GM06990 (cell line): ENCODE data around the gene RTN4R.

Experiments
- DNase-seq: peaks from one replicate; pipeline ENCODE4 v3.0.0-alpha.2; 2011; ENCODE audit not compliant: insufficient read length; ENCODE audit errors: extremely low read depth
- H3K27me3 ChIP-seq: replicated peaks from 2 replicates; pipeline ENCODE4 v1.6.0; 2011; ENCODE audit warnings: low read length; ENCODE audit not compliant: control insufficient read depth, insufficient read depth
- H3K36me3 ChIP-seq: 2 replicates; pipeline ENCODE4 v1.5.1; 2011; ENCODE audit warnings: low read length; ENCODE audit not compliant: control insufficient read depth, insufficient read depth
- H3K4me3 ChIP-seq: replicated peaks from 2 replicates; pipeline ENCODE4 v1.5.1; 2011; ENCODE audit warnings: low read depth, mild to moderate bottlenecking, control low read depth, low read length
- TF ChIP-seq, protein P1 (sequence below): IDR thresholded peaks from 2 replicates; pipeline ENCODE4 v1.5.1; 2011; ENCODE audit warnings: low read length, control low read depth, mild to moderate bottlenecking, inconsistent platforms; ENCODE audit not compliant: insufficient read depth, poor library complexity, severe bottlenecking

Gene RTN4R

DNA sequence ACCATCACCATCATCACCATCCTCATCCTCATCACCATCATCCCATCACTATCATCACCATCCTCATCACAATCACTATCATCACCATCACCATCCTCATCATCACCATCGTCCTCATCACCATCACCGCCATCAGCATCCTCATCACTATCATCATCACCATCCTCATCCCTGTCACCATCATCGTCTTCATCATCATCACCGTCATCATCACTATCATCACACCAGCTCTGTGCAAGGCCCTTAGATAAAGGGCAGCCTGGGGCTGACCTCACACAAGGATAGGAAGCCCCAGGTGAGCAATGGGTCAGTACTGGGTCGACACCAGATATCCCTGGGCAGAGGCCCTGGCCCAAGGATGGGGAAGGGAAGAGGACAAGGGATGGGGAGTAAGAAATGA is 16.1 kb downstream of the RTN4R start:
- no peak for DNase-seq
- Histone ChIP-seq H3K36me3 (no peaks in the 10 kb centered on the region), H3K4me3 (no peak overlapping the region), H3K27me3 (no peaks in the 10 kb centered on the region)
- TF ChIP-seq, protein P1, sequence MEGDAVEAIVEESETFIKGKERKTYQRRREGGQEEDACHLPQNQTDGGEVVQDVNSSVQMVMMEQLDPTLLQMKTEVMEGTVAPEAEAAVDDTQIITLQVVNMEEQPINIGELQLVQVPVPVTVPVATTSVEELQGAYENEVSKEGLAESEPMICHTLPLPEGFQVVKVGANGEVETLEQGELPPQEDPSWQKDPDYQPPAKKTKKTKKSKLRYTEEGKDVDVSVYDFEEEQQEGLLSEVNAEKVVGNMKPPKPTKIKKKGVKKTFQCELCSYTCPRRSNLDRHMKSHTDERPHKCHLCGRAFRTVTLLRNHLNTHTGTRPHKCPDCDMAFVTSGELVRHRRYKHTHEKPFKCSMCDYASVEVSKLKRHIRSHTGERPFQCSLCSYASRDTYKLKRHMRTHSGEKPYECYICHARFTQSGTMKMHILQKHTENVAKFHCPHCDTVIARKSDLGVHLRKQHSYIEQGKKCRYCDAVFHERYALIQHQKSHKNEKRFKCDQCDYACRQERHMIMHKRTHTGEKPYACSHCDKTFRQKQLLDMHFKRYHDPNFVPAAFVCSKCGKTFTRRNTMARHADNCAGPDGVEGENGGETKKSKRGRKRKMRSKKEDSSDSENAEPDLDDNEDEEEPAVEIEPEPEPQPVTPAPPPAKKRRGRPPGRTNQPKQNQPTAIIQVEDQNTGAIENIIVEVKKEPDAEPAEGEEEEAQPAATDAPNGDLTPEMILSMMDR = no peak

DNA sequence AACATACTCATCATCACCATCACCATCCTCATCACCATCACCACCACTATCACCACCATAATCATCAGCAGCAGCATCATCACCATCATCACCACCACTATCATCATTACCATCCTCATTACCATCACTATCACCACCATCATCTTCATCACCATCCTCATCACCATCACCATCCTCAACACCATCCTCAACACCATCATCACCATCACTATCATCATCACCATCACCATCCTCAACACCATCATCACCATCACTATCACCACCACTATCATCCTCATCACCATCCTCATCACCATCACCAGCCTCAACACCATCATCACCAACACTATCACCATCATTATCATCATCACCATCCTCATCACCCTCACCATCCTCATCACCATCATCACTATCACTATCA is 16.6 kb downstream of the RTN4R start:
- TF ChIP-seq, protein P1 = no peak
- H3K27me3 ChIP-seq = no peaks in the 10 kb centered on the region
- no peak for DNase-seq

DNA sequence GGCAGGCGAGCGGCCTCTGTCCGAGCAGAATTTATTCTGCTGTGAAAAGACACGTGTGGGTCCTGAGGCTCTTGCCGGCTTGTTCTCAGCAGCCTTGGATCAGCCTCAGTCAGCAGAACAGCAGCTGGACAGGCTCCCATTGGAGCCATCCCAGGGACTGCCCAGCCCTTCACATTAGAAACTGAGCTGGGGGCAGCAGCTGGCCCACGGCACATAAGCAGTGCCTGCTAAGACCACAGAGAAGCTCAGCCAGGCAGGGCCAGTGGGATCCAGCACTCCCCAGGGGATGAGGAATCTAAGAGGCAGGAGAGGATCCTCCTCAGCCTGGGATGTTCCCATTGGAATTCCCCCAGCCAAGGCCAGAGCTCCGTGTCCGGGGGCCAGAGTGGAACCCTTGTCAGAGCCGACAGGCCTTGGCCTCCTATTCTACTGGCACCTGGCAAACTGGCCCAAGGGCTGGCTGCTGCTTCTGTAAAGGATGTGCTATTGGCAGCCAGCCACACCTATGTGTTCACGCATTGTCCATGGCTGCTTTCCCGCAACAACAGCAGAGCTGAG is 18.2 kb downstream of the RTN4R start:
- H3K4me3 ChIP-seq = no peak overlapping the region
- no peak for DNase-seq

More for the DNA sequence above, 16.6 kb downstream of the RTN4R start:
- Histone ChIP-seq H3K36me3 (no peaks in the 10 kb centered on the region), H3K4me3 (no peak overlapping the region)

DNA sequence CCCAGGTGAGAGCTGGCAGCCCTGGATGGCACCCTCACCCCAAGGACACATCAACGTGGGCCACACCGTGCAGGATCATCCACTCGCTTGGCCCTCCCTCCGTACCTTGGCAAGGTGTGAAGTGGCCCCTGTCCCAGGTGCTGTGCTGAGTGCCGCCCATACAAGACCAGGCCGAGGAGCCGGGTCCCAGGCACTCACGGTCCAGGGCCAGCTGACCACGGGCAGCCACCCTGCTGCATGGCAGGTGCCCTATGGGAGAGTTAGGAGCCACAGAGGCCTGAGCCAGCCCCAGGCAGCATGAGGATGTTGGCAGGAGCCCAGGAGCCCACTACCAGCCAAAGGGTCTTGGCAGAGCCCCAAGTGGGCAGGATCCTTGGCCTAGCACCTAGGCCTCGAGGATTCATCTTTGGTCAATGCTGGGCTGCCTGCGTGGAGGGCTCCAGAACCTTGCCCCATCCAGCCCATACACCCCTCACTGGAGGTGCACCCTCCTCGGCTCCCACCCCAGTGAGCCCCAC is 19.6 kb downstream of the RTN4R start:
- TF ChIP-seq, protein P1 = no peak
- DNase-seq = no peak
- H3K36me3 ChIP-seq = no peaks in the 10 kb centered on the region
- H3K27me3 ChIP-seq = no peaks in the 10 kb centered on the region
- H3K4me3 ChIP-seq = no peak overlapping the region

More for the DNA sequence above, 18.2 kb downstream of the RTN4R start:
- Histone ChIP-seq H3K27me3 (no peaks in the 10 kb centered on the region), H3K36me3 (no peaks in the 10 kb centered on the region)
- TF ChIP-seq, protein P1 = no peak

DNA sequence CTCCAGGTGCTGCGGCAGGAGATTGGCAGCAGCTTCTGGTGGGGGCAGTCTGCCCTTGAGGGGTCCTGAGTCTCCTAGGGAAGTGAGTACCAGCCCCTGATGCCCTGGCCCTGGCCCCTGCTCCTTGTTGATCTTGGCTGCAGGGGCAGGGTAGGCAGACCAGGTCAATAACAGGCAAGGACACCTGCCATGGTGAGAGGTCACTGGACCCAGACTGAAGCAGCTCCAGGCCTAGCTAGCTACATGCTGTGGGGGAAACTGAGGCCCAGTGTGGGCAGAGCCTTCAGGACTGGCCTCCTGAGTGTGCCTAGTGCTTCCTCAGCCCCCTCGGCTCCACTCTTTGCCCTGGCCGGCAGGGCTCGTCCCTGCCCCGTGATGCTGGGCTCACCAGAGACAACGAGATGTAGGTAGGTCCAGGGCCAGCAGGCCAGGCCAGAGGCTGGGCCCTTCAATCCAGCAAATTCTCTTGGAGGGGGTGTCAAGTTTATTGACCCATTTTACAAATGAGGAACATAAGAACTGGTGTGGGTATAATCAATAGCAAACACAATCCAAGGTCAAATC is 20.4 kb downstream of the RTN4R start:
- Histone ChIP-seq H3K27me3 (no peaks in the 10 kb centered on the region), H3K36me3 (no peaks in the 10 kb centered on the region), H3K4me3 (no peak overlapping the region)
- DNase-seq = no peak
- TF ChIP-seq, protein P1 = no peak
